ENCODE results near the gene NR2E1. TPM values are rescaled to one million over a fixed set of nuclear protein-coding genes. Genes with fewer than 3 reads are reported as not detected.

Gene NR2E1
- total RNA-seq, 1 experiment from 2014 or later = not detected

GRCh38 chr6:108123481-108123929 is 42.3 kb upstream of the NR2E1 start:
- Mint-ChIP-seq H3K4me1 (peaks cover 34 to 38% of the 10 kb centered on the region in 2 experiments), H3K36me3 (ENCODE audit: insufficient read depth in 1 of 3, low read depth in 3 of 3) (no peaks in the 10 kb centered on the region; a peak in 1 of 7 replicates), H3K27ac (no peak overlapping the region), H3K27me3 (ENCODE audit: low read depth) (peaks cover 98% of the 10 kb centered on the region), H3K4me3 (no peak overlapping the region), H3K9me3 (peaks cover 3 to 16% of the 10 kb centered on the region in 2 experiments; a peak in 4 of 5 replicates)
- H2AFZ ChIP-seq (ENCODE audit: low read length) = no peak overlapping the region
- DNase-seq = peak; percentile 29
- H3K79me2 ChIP-seq (ENCODE audit: insufficient read depth, low read length) = no peaks in the 10 kb centered on the region
- no peak overlapping the region for H3K18ac ChIP-seq (ENCODE audit: insufficient read length, low read depth, low read length)
- H2AK5ac ChIP-seq (ENCODE audit: insufficient read length, low read length) = no peak overlapping the region
- H3K23me2 ChIP-seq (ENCODE audit: insufficient read length, low read depth, low read length, poor library complexity, severe bottlenecking) = no peaks in the 10 kb centered on the region
- H3K27me3 ChIP-seq (ENCODE audit: insufficient read depth, low read length) = peaks cover 70% of the 10 kb centered on the region
- no peak overlapping the region for H3K4ac ChIP-seq (ENCODE audit: low read depth, low read length)
- no peak overlapping the region for H4K5ac ChIP-seq (ENCODE audit: insufficient read length, low read depth, low read length)
- no peak overlapping the region for H3K14ac ChIP-seq (ENCODE audit: insufficient read depth, low read length)
- no peak overlapping the region for H3K56ac ChIP-seq (ENCODE audit: insufficient read length, low read depth, low read length)
- no peaks in the 10 kb centered on the region for H3K79me1 ChIP-seq (ENCODE audit: insufficient read depth, low read depth, low read length, poor library complexity, severe bottlenecking)
- no peak overlapping the region for H2BK120ac ChIP-seq (ENCODE audit: low read depth, low read length, poor library complexity, severe bottlenecking)
- no peak overlapping the region for H2BK5ac ChIP-seq (ENCODE audit: insufficient read length, low read length)
- H3K4me2 ChIP-seq (ENCODE audit: insufficient read depth, insufficient read length, low read length) = no peak overlapping the region
- H3T11ph ChIP-seq (ENCODE audit: low read length) = no peak overlapping the region
- no peaks in the 10 kb centered on the region for H3K9me3 ChIP-seq (ENCODE audit: control insufficient read depth, low read depth, low read length)
- no peak overlapping the region for H2BK15ac ChIP-seq (ENCODE audit: low read depth, low read length)
- H4K20me1 ChIP-seq (ENCODE audit: control insufficient read depth, insufficient read depth, insufficient read length) = no peaks in the 10 kb centered on the region
- no peak for TF ChIP-seq CTCF (conservative IDR thresholded peaks at IDR 0.05)
- H3K27ac ChIP-seq (ENCODE audit: insufficient read length, low read depth, low read length) = no peak overlapping the region
- no CpG with 5 or more reads among the region's 13 CpGs for WGBS (ENCODE audit: extremely low coverage, insufficient read length, low lambda C conversion rate)
- no peak overlapping the region for H2BK12ac ChIP-seq (ENCODE audit: insufficient read length, low read depth, low read length)
- H3K9ac ChIP-seq (ENCODE audit: extremely low read depth, insufficient read length, low read length) = no peak overlapping the region
- no peak overlapping the region for H4K8ac ChIP-seq (replicated peaks; ENCODE audit: insufficient read length, low read depth, low read length)
- H4K91ac ChIP-seq (ENCODE audit: insufficient read length, low read depth, low read length) = no peak overlapping the region
- no peak overlapping the region for H2BK20ac ChIP-seq (ENCODE audit: low read depth, low read length, poor library complexity, severe bottlenecking)
- no peak overlapping the region for H3K23ac ChIP-seq (ENCODE audit: insufficient read length, low read depth, low read length)
- peaks cover 4% of the 10 kb centered on the region for H3K4me1 ChIP-seq (ENCODE audit: insufficient read depth, low read length)
